ENCODE results near the gene HK1.

DNA sequence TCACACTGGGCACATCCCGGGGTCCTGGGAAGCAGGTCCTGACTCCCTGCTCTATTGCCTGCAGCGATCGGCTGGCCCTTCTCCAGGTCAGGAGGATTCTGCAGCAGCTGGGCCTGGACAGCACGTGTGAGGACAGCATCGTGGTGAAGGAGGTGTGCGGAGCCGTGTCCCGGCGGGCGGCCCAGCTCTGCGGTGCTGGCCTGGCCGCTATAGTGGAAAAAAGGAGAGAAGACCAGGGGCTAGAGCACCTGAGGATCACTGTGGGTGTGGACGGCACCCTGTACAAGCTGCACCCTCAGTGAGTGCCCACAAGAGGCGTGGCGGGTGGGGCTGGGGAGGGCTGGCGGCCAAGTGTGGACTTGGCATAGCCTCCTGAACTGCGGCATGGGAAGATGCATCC, 12.8 kb upstream of the HK1 start:
- TF ChIP-seq, protein P1, sequence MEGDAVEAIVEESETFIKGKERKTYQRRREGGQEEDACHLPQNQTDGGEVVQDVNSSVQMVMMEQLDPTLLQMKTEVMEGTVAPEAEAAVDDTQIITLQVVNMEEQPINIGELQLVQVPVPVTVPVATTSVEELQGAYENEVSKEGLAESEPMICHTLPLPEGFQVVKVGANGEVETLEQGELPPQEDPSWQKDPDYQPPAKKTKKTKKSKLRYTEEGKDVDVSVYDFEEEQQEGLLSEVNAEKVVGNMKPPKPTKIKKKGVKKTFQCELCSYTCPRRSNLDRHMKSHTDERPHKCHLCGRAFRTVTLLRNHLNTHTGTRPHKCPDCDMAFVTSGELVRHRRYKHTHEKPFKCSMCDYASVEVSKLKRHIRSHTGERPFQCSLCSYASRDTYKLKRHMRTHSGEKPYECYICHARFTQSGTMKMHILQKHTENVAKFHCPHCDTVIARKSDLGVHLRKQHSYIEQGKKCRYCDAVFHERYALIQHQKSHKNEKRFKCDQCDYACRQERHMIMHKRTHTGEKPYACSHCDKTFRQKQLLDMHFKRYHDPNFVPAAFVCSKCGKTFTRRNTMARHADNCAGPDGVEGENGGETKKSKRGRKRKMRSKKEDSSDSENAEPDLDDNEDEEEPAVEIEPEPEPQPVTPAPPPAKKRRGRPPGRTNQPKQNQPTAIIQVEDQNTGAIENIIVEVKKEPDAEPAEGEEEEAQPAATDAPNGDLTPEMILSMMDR (conservative IDR thresholded peaks at IDR 0.05 in 1 of 2, IDR thresholded peaks at IDR 0.05 in 1 of 2; ENCODE audit: low read depth in 1 of 2, low read length in 2 of 2) = no peak
- TF ChIP-seq EZH2 (IDR thresholded peaks at IDR 0.05; ENCODE audit: low read length, missing control alignments) = no peak
